HG03175 (cell line): ENCODE data around the gene SCAI.
"Not testable (repeated sequence)": the region's sequence is repeated elsewhere in the genome, so short reads cannot be mapped to it uniquely, and the experiment has no call there.

ENCODE experiments used
- ATAC-seq: cut with Tn5 transposase; IDR thresholded peaks from one replicate; pipeline ENCODE4 v1.9.1; 2021; ENCODE audit warnings: mild to moderate bottlenecking, moderate library complexity; ENCODE audit not compliant: unreplicated experiment

SCAI gene

GRCh38 chr9:125150349-125151245 is 7.3 kb upstream of the SCAI start:
- ATAC-seq: no peak

GRCh38 chr9:125147401-125147951 is 4.1 kb upstream of the SCAI start:
- ATAC-seq: no peak

- no peak for ATAC-seq
Observed at GRCh38 chr9:125146247-125146646, 2.9 kb upstream of the SCAI start.

DNA sequence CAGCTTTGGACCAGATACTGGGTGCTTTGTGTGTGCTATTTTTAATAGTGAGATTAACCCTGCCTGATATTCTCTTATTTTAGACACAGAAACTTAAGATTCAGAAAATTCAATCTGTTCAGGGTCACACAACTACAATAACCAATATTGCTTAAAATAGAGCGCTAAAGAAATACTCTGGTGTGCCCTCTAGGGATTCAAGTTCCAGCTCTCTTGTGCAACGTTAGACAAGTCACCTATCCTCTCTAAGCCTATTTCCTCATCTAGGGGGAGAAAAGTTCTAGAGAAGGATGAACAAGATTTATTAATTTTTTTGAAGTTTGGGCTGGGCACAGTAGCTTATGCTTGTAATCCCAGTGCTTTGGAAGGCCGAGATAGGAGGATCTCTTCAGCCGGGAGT is 2.1 kb upstream of the SCAI start:
- ATAC-seq: no peak

DNA sequence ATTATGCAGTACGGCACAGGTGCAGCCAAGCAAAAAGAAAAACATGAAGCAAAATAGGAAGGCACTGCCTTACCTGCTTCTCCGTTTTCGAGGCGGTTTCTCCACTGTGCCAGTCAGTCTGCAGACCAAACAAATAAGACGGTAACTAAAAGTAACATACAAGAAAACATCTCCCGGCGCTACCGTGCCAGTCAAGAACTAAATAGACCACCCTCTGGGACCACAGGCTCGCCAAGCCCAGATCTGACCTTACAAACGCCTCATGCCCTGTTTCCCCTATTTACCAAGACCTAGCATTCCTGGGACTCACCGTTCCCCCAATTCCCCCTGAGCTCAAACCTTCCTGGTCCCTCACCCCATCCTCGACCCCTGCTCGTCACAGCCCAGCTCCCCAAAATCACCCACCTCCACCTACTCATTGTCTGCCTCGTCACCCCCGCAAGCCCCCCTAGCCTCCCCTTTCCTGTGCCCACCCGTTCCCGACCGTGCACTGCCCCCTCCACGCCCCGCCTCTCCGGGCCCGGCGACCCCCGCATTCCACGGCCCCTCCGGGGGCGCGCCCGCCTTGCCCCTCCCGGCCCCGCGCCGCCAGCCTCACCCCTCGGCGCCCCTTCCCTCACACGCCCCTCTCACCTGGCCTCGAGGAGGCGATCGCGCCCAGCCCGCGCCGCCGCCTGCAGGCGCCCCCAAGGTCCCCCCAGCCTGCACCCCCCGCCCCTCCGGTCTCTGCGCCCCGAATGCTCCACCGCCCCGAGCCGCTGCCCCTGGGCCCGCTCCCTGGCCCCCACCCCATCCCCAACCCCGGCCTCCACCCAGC is 560 bp downstream of the SCAI start:
- ATAC-seq: peak; percentile 9

DNA sequence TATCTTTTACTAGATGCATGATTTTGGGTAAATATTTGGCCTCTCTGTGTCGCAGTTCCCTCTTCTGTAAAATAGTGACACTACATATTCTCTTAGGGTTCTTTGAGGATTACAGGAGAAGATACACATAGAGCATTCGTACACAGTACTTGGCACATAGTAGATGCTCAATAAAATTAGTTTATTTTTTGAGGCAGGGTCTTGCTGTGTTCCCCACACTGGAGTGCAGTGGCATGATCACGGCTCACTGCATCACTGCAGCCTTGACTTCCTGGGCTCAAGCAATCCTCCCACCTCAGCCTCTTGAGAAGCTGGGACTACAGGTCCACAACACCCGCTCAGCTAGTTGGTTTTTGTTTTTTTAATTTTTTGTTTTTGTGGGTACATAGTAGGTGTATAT is 1.6 kb downstream of the SCAI start:
- no peak for ATAC-seq

- no peak for ATAC-seq
Observed at GRCh38 chr9:125141251-125141650, 2.1 kb downstream of the SCAI start.

GRCh38 chr9:125140576-125140975 is 2.8 kb downstream of the SCAI start:
- ATAC-seq: no peak

GRCh38 chr9:125137200-125137599 is 6.1 kb downstream of the SCAI start:
- ATAC-seq: no peak

GRCh38 chr9:125134976-125135375 is 8.4 kb downstream of the SCAI start:
- ATAC-seq: no peak

GRCh38 chr9:125133403-125134329 is 9.7 kb downstream of the SCAI start:
- ATAC-seq: no peak

DNA sequence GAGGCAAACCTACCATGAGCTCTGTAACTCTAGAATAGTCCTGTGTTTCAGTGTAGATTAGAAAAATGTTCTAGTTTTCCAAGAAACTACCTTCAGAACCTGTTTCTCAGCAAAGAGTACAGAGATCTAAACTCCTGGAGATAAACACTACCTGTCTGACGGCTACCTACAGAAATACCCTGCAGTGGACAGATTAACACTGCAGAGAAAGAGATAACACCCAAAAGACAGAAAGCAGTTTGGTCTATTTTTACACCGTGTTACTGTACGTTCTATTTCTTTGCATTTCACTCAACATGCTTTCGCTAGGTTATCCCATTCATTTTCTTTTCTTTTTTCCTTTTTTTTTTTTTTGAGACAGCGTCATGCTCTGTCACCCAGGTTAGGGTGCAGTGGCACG is 11.6 kb downstream of the SCAI start:
- no peak for ATAC-seq

DNA sequence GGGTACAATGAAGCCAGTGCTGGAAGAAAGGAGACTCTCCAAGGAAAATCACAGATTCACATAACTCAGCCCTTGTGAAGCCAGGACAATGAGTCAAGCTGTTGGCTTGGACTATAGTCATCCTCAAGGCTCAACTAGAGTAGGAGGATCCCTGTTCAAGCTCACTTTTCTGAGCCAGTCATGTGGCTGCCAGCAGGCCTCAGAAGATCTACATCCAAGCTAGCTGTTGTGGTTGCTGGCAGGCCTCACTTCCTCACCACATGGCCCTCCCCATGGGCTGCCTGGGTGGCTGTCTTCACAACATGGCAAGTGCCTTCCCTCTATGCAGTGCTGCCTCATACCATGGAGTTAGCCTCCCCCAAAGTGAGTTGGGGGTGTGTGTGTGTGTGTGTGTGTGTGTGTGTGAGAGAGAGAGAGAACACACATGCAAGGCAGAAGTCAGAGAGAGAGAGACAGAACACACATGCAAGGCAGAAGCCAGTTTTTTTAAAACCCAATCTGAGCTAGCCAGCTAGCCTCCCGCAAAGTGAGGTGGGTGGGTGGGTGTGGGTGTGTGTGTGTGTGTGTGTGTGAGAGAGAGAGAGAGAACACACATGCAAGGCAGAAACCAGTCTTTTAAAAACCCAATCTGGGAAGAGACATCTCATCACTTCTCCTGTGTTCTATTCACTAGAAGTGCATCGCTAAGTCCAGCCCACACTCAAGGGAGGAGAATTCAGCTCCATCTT is 17.1 kb downstream of the SCAI start:
- ATAC-seq: peak; percentile 93

DNA sequence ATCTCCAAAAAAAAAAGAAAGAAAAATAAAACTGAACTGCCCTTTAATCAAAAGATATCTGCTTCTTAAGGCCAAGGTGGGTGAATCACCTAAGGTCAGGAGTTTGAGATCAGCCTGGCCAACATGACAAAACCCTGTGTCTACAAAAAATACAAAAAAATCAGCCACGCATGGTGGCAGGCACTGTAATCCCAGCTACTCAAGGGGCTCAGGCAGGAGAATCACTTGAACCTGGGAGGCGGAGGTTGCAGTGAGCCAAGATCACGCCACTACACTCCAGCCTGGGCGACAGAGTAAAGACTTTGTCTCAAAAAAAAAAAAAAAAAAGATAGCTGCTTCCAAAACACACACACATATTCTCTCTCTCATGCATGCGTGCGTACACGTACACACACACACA is 17.8 kb downstream of the SCAI start:
- no peak for ATAC-seq

- ATAC-seq: no peak
Observed at GRCh38 chr9:125121146-125121545, 22.2 kb downstream of the SCAI start.

DNA sequence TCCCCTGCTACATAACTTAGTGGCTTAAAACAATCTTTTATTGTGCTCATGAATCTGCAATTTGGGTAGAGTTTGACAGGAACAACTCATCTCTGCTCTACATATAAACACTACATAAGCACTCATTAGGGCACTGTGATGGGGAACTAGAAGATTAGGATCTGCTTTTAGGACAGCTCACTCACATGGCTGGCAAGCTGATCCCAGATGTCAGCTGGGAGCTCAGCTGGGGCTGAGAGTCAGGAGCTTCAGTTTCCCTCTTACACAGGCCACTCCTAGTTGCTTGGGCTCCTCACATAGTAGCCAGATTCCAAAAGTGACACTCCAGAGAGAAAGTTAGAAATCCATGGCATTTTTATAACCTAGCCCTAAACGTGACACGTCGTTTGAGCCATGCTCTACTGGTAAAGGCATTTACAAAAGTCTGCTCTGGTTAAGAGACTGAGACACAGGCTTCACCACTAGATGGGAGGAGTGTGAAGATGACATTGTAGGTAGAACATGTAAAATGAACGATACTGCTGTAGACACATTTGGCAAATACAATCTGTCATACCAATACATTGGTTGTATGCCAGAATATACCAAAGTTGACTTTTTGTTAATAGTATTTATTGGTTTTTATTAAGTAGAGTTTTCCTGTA is 23.6 kb downstream of the SCAI start:
- no peak for ATAC-seq

- ATAC-seq: not testable (repeated sequence)
Observed at GRCh38 chr9:125118696-125119095, 24.6 kb downstream of the SCAI start.

- ATAC-seq: not testable (repeated sequence)
Observed at GRCh38 chr9:125114503-125114902, 28.8 kb downstream of the SCAI start.

DNA sequence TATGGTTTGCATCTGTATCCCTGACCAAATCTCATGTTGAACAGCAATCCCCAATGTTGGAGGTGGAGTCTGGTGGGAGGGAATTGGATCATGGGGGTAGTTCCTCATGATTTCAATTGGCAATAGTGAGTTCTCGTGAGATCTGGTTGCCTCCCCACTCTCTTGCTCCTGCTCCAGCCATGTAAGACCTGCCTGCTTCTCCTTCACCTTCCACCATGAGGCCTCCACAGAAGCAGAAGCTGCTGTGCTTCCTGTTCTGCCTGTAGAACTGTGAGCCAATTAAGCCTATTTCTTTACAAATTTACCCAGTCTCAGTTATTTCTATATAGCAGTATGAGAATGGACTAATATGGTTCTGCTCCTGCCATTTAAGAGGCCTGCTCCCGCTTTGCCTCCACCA is 32.9 kb downstream of the SCAI start:
- no peak for ATAC-seq
